Neuronal stem cell (in vitro differentiated cells): ENCODE data around the gene KRTAP5-2.
A peak's percentile ranks its signal among the peaks of the same experiment; 100 is the strongest.
"Not testable (repeated sequence)": the region's sequence is repeated elsewhere in the genome, so short reads cannot be mapped to it uniquely, and the experiment has no call there.

Source experiments
- DNase-seq: peaks from one replicate; pipeline ENCODE4 v3.0.0-alpha.2; 2013; ENCODE audit warnings: low spot score
- H2AFZ ChIP-seq: one replicate; pipeline ENCODE4 v1.6.1; 2013; ENCODE audit warnings: mild to moderate bottlenecking, low read length, inconsistent platforms
- H2AK5ac ChIP-seq: 2 replicates; pipeline ENCODE4 v1.6.1; 2013; ENCODE audit warnings: low read depth, mild to moderate bottlenecking, inconsistent platforms, low read length, moderate library complexity, mixed read lengths
- H2BK120ac ChIP-seq: 2 replicates; pipeline ENCODE4 v1.6.1; 2013; ENCODE audit warnings: low read depth, mild to moderate bottlenecking, inconsistent platforms, low read length, moderate library complexity, mixed read lengths
- H2BK12ac ChIP-seq: one replicate; pipeline ENCODE4 v1.6.1; 2013; ENCODE audit warnings: low read length, inconsistent platforms
- H2BK15ac ChIP-seq: 2 replicates; pipeline ENCODE4 v1.6.1; 2013; ENCODE audit warnings: mild to moderate bottlenecking, low read length, inconsistent platforms, mixed read lengths
- H2BK5ac ChIP-seq: one replicate; pipeline ENCODE4 v1.6.1; 2013; ENCODE audit warnings: inconsistent platforms, mild to moderate bottlenecking, low read length, moderate library complexity
- H3K14ac ChIP-seq: one replicate; pipeline ENCODE4 v1.6.1; 2013; ENCODE audit warnings: low read length, inconsistent platforms
- H3K18ac ChIP-seq: 2 replicates; pipeline ENCODE4 v1.6.1; 2013; ENCODE audit warnings: low read length, inconsistent platforms
- H3K23ac ChIP-seq: 2 replicates; pipeline ENCODE4 v1.6.1; 2013; ENCODE audit warnings: low read depth, mild to moderate bottlenecking, mixed read lengths, low read length, inconsistent platforms; ENCODE audit not compliant: poor library complexity
- H3K27ac ChIP-seq: replicated peaks from 3 replicates; pipeline ENCODE4 v1.5.1; 2013; ENCODE audit warnings: low read length, inconsistent platforms
- H3K27me3 ChIP-seq, 3 experiments: 2 replicates each; pipeline ENCODE4 v1.6.1; 2013; ENCODE audit warnings: low read length in 3 of 3, mild to moderate bottlenecking in 2 of 3, inconsistent platforms in 1 of 3, low read depth in 1 of 3, mixed read lengths in 1 of 3, moderate library complexity in 1 of 3; ENCODE audit not compliant: control insufficient read depth in 3 of 3, insufficient read depth in 3 of 3
- H3K36me3 ChIP-seq, 2 donors: replicated peaks in 1 of 2; 2 replicates each; pipeline ENCODE4 v1.6.1; 2013; ENCODE audit warnings: low read length in 2 of 2; ENCODE audit not compliant: control insufficient read depth in 2 of 2, insufficient read depth in 2 of 2
- H3K4ac ChIP-seq: 2 replicates; pipeline ENCODE4 v1.6.1; 2013; ENCODE audit warnings: inconsistent platforms, mild to moderate bottlenecking, low read length, moderate library complexity
- H3K4me1 ChIP-seq, 2 donors: 1 replicate in 1 of 2; 2 replicates in 1 of 2; pipeline ENCODE4 v1.6.1; 2013; ENCODE audit warnings: low read length in 2 of 2, low read depth in 1 of 2; ENCODE audit not compliant: control insufficient read depth in 2 of 2, insufficient read depth in 1 of 2
- H3K4me2 ChIP-seq: one replicate; pipeline ENCODE4 v1.6.1; 2013; ENCODE audit warnings: mild to moderate bottlenecking, low read length, inconsistent platforms; ENCODE audit not compliant: insufficient read depth, poor library complexity, severe bottlenecking
- H3K4me3 ChIP-seq, 2 donors: 2 replicates each; pipeline ENCODE4 v1.5.1; 2013; ENCODE audit warnings: low read length in 2 of 2, mild to moderate bottlenecking in 2 of 2, inconsistent platforms in 1 of 2, moderate library complexity in 1 of 2
- H3K79me1 ChIP-seq: one replicate; pipeline ENCODE4 v1.6.1; 2013; ENCODE audit warnings: low read depth, mild to moderate bottlenecking, inconsistent platforms, low read length, moderate library complexity
- H3K9ac ChIP-seq: one replicate; pipeline ENCODE4 v1.6.1; 2013; ENCODE audit warnings: mild to moderate bottlenecking, low read depth, low read length, inconsistent platforms; ENCODE audit not compliant: poor library complexity
- H3K9me3 ChIP-seq, 2 donors: replicated peaks in 1 of 2; 2 replicates each; pipeline versions ENCODE3 to v1.6.1; 2013; ENCODE audit warnings: low read length in 2 of 2, mild to moderate bottlenecking in 2 of 2, inconsistent platforms in 1 of 2, low read depth in 1 of 2, mixed read lengths in 1 of 2, moderate library complexity in 1 of 2; ENCODE audit not compliant: control insufficient read depth in 2 of 2, insufficient read depth in 1 of 2
- H4K8ac ChIP-seq: one replicate; pipeline ENCODE4 v1.6.1; 2013; ENCODE audit warnings: low read depth, mild to moderate bottlenecking, inconsistent platforms, low read length, moderate library complexity
- H4K91ac ChIP-seq: one replicate; pipeline ENCODE4 v1.6.1; 2013; ENCODE audit warnings: low read length, low read depth, mild to moderate bottlenecking, inconsistent platforms; ENCODE audit not compliant: poor library complexity
- WGBS, 2 donors: extraction: QIAGEN DNeasy Blood & Tissue Kit; methylation state at CpG; one replicate each; pipeline ENCODE4 v1.1.7; 2013; ENCODE audit warnings: missing lambda C conversion rate in 2 of 2, mixed read lengths in 1 of 2; ENCODE audit not compliant: insufficient read length in 2 of 2, insufficient replicate concordance in 1 of 2; ENCODE audit errors: extremely low coverage in 2 of 2; 5-methylcytosine and 5-hydroxymethylcytosine counted together

The KRTAP5-2 gene

DNA sequence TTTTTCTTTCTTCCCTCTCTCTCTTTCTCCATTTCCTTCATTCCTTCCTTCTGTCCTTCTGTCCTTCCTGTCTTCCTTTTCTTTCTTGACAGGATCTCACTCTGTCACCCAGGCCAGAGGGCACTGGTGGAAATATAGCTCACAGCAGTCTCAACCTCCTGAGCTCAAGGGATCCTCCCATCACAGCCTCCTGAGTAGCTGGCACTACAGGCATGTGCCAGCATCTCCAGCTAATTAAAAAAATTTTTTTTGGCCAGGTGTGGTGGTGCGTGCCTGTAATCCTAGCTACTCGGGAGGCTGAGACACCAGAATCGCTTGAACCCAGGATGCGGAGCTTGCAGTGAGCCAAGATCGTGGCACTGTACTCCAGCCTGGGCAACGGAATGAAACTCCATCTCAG lies 21.3 kb downstream of the KRTAP5-2 start:
- Histone ChIP-seq H3K14ac (no peak overlapping the region), H2BK120ac (no peak overlapping the region), H3K4me1 (peaks cover 3 to 5% of the 10 kb centered on the region in 2 donors), H3K9ac (no peak overlapping the region), H3K4ac (no peak overlapping the region), H2AK5ac (no peak overlapping the region), H2BK15ac (no peak overlapping the region), H2BK12ac (no peak overlapping the region), H2AFZ (no peak overlapping the region), H3K4me2 (no peak overlapping the region), H3K18ac (no peak overlapping the region), H4K91ac (no peak overlapping the region), H3K27me3 (peaks cover 18 to 28% (median 20%) of the 10 kb centered on the region in 3 experiments), H2BK5ac (no peak overlapping the region), H3K27ac (no peak overlapping the region), H3K4me3 (no peak overlapping the region), H3K79me1 (no peaks in the 10 kb centered on the region), H3K23ac (no peak overlapping the region), H4K8ac (no peak overlapping the region), H3K9me3 (peaks cover 4 to 9% of the 10 kb centered on the region in 2 donors), H3K36me3 (no peaks in the 10 kb centered on the region)
- no CpG with 5 or more reads among the region's 6 CpGs for WGBS, 2 donors
- no peak for DNase-seq

DNA sequence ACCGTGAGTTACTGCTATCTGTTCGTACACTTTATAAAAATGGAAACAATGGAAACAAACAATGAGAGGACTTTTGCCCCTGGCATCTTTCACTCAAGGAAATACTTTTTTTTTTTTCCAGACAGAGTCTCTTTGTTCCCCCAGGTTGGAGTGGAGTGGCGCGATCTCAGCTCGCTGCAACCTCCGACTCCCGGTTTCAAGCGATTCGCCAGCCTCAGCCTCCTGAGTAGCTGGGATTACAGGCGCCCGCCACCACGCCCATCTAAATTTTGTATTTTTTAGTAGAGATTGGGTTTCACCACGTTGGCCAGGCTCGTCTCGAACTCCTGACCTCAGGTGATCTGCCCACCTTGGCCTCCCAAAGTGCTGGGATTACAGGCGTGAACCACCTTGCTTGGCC lies 22.3 kb downstream of the KRTAP5-2 start:
- not testable (repeated sequence) for H3K4me2 ChIP-seq, H3K4me1 ChIP-seq, H4K8ac ChIP-seq, DNase-seq, H3K9me3 ChIP-seq, H3K9ac ChIP-seq, H2BK120ac ChIP-seq, H3K14ac ChIP-seq, H2BK5ac ChIP-seq, H2AK5ac ChIP-seq, H2BK12ac ChIP-seq, H3K79me1 ChIP-seq, H3K36me3 ChIP-seq, H2BK15ac ChIP-seq, H4K91ac ChIP-seq, H3K18ac ChIP-seq, H3K27ac ChIP-seq, H3K4ac ChIP-seq, H2AFZ ChIP-seq, H3K23ac ChIP-seq, H3K4me3 ChIP-seq
- WGBS, 2 donors = no CpG with 5 or more reads among the region's 16 CpGs
- peaks cover 20 to 32% (median 26%) of the 10 kb centered on the region in 3 experiments for H3K27me3 ChIP-seq

DNA sequence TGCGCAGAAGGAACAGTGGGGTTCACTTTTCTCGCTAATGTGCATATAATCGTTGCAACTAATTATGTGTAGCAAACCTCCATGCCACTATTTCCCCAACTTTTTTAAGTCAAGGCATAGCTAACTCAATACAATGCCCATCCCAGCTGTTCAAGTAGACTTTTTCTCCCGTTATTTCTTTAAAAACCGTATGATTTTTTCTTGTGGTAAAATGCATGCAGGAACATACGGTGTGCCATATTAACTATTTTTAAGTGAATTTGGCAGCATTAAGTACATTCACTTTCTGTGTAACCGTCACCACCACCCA lies 23.2 kb downstream of the KRTAP5-2 start:
- H3K9me3 ChIP-seq = peaks cover 4 to 9% of the 10 kb centered on the region in 2 donors
- no peak overlapping the region for H3K14ac ChIP-seq
- H4K91ac ChIP-seq = no peak overlapping the region
- H3K4ac ChIP-seq = no peak overlapping the region
- no peak overlapping the region for H3K4me2 ChIP-seq
- no peak overlapping the region for H3K23ac ChIP-seq
- no peaks in the 10 kb centered on the region for H3K36me3 ChIP-seq
- no peak overlapping the region for H4K8ac ChIP-seq
- no peak overlapping the region for H3K9ac ChIP-seq
- H3K79me1 ChIP-seq = peaks cover 2% of the 10 kb centered on the region
- no peak overlapping the region for H3K4me3 ChIP-seq
- no peak overlapping the region for H2BK15ac ChIP-seq
- no peak overlapping the region for H2AFZ ChIP-seq
- H3K4me1 ChIP-seq = peaks cover 7 to 9% of the 10 kb centered on the region in 2 donors
- no CpG with 5 or more reads among the region's 7 CpGs for WGBS, 2 donors
- H3K27ac ChIP-seq = no peak overlapping the region
- no peak overlapping the region for H2BK12ac ChIP-seq
- no peak overlapping the region for H2AK5ac ChIP-seq
- peaks cover 20 to 35% (median 32%) of the 10 kb centered on the region in 3 experiments for H3K27me3 ChIP-seq
- DNase-seq = no peak
- no peak overlapping the region for H2BK120ac ChIP-seq
- no peak overlapping the region for H3K18ac ChIP-seq
- no peak overlapping the region for H2BK5ac ChIP-seq

DNA sequence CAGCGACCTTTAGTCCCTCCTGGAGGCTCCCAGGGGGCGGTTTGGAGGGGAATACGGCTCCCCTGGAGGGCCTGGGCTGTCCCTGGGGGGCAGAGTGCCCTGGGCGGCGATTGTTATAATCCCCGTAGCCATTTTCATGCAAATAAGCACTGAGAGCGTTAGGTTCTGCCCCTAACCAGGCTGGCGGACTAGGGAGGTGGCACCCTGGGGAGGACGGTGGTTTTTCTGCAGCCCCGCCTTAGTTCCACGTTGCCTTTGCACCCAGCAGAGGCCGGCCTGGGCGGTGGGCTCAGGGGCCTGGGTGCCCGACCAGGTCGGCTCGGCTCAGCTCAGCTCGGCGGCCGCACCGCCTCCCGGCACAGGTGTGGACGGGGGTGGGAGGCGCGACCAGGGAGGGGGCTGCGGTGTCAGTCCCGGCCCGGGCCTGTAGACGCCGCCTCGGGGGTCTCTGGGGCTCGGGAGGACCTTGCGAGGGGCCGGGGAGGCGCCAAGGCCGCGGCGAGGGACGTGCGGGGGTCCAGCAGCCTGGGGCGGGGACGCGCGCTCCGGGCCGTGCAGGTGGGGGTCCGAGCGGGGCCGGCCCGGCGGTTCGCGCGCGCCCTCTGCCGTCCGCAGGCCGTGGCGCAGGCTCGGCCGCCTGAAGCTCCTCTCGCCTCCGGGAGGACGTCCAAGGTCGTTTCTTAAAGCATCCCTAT lies 23.7 kb downstream of the KRTAP5-2 start:
- peaks cover 9 to 10% of the 10 kb centered on the region in 2 donors for H3K4me1 ChIP-seq
- H3K4ac ChIP-seq = no peak overlapping the region
- peak overlapping the region; percentile 64 for H3K18ac ChIP-seq
- H2BK120ac ChIP-seq = no peak overlapping the region
- H3K27me3 ChIP-seq = peaks cover 20 to 40% (median 36%) of the 10 kb centered on the region in 3 experiments
- peak overlapping the region; percentile 81 for H2BK15ac ChIP-seq
- H3K9me3 ChIP-seq = peaks cover 4 to 9% of the 10 kb centered on the region in 2 donors
- H2AK5ac ChIP-seq = peak overlapping the region; percentile 63
- H2BK5ac ChIP-seq = no peak overlapping the region
- H3K27ac ChIP-seq = no peak overlapping the region
- peak overlapping the region; percentile 42 for H2AFZ ChIP-seq
- no peak overlapping the region for H4K8ac ChIP-seq
- H3K23ac ChIP-seq = peak overlapping the region; percentile 73
- H3K14ac ChIP-seq = no peak overlapping the region
- no peak overlapping the region for H4K91ac ChIP-seq
- no peaks in the 10 kb centered on the region for H3K36me3 ChIP-seq
- peak overlapping the region in 1 of 2 donors; percentile 61 for H3K4me3 ChIP-seq
- H3K79me1 ChIP-seq = peaks cover 2% of the 10 kb centered on the region
- no peak for DNase-seq
- no peak overlapping the region for H3K9ac ChIP-seq
- no peak overlapping the region for H2BK12ac ChIP-seq
- no CpG with 5 or more reads among the region's 64 CpGs for WGBS, 2 donors
- peak overlapping the region; percentile 77 for H3K4me2 ChIP-seq
